IPS-18c (cell line): ENCODE measurements around the gene CPXM2.

Experiments
- H3K4me3 ChIP-seq: 2 replicates; pipeline ENCODE4 v1.7.0; 2013; ENCODE audit warnings: low read depth, mild to moderate bottlenecking, low read length, moderate library complexity; ENCODE audit not compliant: insufficient read depth
- H3K9me3 ChIP-seq: one replicate; pipeline ENCODE4 v1.6.1; 2013; ENCODE audit warnings: mild to moderate bottlenecking, low read length, moderate library complexity; ENCODE audit not compliant: control insufficient read depth, insufficient read depth

Gene CPXM2

GRCh38 chr10:123774132-123774742, 117.4 kb downstream of the CPXM2 start:
- H3K4me3 ChIP-seq, result no peak overlapping the region

GRCh38 chr10:123772645-123773508, 118.7 kb downstream of the CPXM2 start:
- Histone ChIP-seq H3K9me3 (no peaks in the 10 kb centered on the region), H3K4me3 (no peak overlapping the region)

More at GRCh38 chr10:123774132-123774742, 117.4 kb downstream of the CPXM2 start:
- H3K9me3 ChIP-seq, result no peaks in the 10 kb centered on the region

GRCh38 chr10:123771877-123772644, 119.5 kb downstream of the CPXM2 start:
- Histone ChIP-seq H3K9me3 (no peaks in the 10 kb centered on the region), H3K4me3 (no peak overlapping the region)

- Histone ChIP-seq H3K4me3 (no peak overlapping the region), H3K9me3 (no peaks in the 10 kb centered on the region)
Measured at GRCh38 chr10:123769647-123770046, 122.0 kb downstream of the CPXM2 start.

- no peak overlapping the region for H3K4me3 ChIP-seq
- no peaks in the 10 kb centered on the region for H3K9me3 ChIP-seq
Measured at GRCh38 chr10:123766761-123767160, 124.8 kb downstream of the CPXM2 start.

- Histone ChIP-seq H3K4me3 (no peak overlapping the region), H3K9me3 (no peaks in the 10 kb centered on the region)
Measured at GRCh38 chr10:123766012-123766411, 125.6 kb downstream of the CPXM2 start.

- Histone ChIP-seq H3K9me3 (no peaks in the 10 kb centered on the region), H3K4me3 (no peak overlapping the region)
Measured at GRCh38 chr10:123761666-123762230, 129.9 kb downstream of the CPXM2 start.

GRCh38 chr10:123761038-123761428, 130.6 kb downstream of the CPXM2 start:
- H3K9me3 ChIP-seq, result no peaks in the 10 kb centered on the region
- H3K4me3 ChIP-seq, result no peak overlapping the region

GRCh38 chr10:123760356-123761037, 131.1 kb downstream of the CPXM2 start:
- no peak overlapping the region for H3K4me3 ChIP-seq
- no peaks in the 10 kb centered on the region for H3K9me3 ChIP-seq

GRCh38 chr10:123759501-123760031, 132.0 kb downstream of the CPXM2 start:
- Histone ChIP-seq H3K9me3 (no peaks in the 10 kb centered on the region), H3K4me3 (no peak overlapping the region)

GRCh38 chr10:123759041-123759440, 132.6 kb downstream of the CPXM2 start:
- H3K9me3 ChIP-seq, result no peaks in the 10 kb centered on the region
- H3K4me3 ChIP-seq, result no peak overlapping the region

- Histone ChIP-seq H3K9me3 (no peaks in the 10 kb centered on the region), H3K4me3 (no peak overlapping the region)
Measured at GRCh38 chr10:123757853-123758252, 133.8 kb downstream of the CPXM2 start.

- no peak overlapping the region for H3K4me3 ChIP-seq
- H3K9me3 ChIP-seq, result no peaks in the 10 kb centered on the region
Measured at GRCh38 chr10:123755061-123755460, 136.5 kb downstream of the CPXM2 start.

GRCh38 chr10:123754123-123754522, 137.5 kb downstream of the CPXM2 start:
- Histone ChIP-seq H3K9me3 (no peaks in the 10 kb centered on the region), H3K4me3 (no peak overlapping the region)

GRCh38 chr10:123751342-123752134, 140.1 kb downstream of the CPXM2 start:
- Histone ChIP-seq H3K4me3 (no peak overlapping the region), H3K9me3 (no peaks in the 10 kb centered on the region)

GRCh38 chr10:123750901-123751300, 140.7 kb downstream of the CPXM2 start:
- H3K4me3 ChIP-seq, result no peak overlapping the region
- H3K9me3 ChIP-seq, result no peaks in the 10 kb centered on the region
